HG02571 (cell line): ENCODE results near the gene RPA1.
"Not testable (repeated sequence)": the region's sequence is repeated elsewhere in the genome, so short reads cannot be mapped to it uniquely, and the experiment has no call there.

Source experiments
- ATAC-seq: cut with Tn5 transposase; IDR thresholded peaks from one replicate; pipeline ENCODE4 v1.9.1; 2021; ENCODE audit warnings: mild to moderate bottlenecking, moderate library complexity; ENCODE audit not compliant: unreplicated experiment

The RPA1 gene

DNA sequence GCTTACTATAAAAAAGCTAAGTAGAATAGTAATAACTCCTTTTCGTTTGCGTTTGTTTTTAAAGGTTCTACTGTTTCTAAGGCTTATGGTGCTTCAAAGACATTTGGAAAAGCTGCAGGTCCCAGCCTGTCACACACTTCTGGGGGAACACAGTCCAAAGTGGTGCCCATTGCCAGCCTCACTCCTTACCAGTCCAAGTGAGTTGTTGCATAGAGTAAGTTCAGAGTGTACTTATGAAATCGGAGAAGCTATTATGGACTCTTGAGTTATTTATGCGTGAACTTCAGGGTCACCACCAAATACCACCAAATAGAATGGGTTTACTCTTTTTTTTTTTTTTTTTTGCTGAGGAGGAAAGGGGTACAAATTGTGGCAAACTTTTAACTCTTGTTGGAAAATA lies 45.8 kb downstream of the RPA1 start:
- ATAC-seq, result no peak

DNA sequence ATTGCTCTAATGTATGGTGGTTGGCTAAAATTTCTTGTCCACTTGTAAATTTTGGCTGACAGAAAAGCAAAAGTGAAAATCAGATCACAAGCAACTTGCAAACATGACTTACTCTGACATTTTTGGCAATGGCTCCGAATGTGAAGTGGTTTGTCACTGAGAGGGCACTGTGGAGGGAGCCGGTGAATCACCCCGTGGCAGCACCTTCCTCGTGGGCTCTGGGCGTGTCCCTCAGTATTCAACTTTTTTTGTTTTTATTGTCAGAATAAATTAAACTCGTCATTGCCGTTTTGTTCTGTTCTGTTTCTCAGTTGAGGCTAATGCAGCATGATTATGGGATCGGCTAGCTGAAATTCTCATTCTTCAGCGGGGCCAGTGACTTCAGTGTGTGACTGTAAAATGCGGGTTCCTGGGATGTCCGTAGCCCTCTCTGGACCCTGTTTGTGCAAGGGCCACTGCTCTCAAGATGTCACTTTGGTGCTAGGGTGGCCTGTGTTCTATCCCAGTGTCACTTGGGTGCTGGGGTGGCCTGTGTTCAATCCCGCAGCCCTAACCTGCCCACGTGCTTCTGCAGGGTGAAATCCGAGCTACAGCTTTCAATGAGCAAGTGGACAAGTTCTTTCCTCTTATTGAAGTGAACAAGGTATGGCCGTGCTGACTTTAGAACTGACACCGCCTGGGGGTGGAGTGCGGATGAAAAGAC lies 48.8 kb downstream of the RPA1 start:
- ATAC-seq, result no peak

DNA sequence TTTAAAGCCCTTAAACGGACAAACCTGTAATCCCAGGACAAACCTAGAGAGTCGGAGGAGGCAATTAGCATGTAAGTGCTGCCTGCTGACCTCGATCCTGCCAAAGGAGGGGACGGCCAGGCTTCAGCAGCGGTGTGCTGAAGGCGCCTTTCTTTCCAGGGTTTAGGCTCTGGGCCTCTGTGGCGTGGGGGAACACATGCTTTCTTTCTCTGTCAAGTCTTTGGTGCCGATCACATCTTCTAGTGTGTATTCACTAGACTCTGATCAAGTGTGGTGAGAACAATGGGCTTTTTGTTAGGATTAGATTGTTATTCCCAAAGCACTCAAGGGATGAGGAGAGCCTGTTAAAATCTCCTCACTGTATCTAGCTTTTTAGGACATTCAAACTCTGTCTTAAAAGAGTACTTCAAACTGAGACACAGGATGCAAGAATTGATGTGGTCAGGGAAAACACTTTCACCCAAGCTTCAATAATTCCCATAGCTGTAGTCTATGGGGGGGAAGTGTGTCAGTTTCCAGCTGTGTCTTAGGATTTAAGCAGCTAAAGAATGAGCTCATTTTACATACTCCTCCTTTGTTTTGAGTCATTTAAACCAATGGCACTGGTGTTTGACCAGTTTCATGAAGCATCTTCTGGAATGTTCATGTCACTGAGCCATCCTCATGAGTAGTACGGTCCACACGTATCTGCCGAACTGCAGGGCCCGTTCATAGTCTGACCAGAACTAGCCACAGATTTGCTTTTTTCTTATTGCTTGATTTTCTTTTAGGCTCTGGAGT lies 51.2 kb downstream of the RPA1 start:
- ATAC-seq, result no peak

DNA sequence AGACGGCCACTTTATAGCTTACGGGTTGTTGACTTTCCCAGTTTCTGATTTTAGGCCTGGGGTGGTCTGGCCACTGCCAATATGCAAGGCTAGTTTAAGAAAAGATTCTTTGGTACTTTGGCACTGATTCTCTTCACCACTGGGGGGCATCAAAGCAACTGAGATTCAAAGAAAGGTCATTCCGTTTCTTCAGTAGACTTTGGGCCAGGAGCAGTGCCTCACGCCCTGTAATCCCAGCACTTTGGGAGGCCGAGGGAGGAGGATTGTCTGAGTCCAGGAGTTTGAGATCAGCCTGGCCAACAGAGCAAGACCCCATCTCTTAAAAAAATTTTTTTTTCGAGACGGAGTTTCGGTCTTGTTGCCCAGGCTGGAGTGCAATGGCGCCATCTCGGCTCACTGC lies 53.0 kb downstream of the RPA1 start:
- ATAC-seq, result no peak

DNA sequence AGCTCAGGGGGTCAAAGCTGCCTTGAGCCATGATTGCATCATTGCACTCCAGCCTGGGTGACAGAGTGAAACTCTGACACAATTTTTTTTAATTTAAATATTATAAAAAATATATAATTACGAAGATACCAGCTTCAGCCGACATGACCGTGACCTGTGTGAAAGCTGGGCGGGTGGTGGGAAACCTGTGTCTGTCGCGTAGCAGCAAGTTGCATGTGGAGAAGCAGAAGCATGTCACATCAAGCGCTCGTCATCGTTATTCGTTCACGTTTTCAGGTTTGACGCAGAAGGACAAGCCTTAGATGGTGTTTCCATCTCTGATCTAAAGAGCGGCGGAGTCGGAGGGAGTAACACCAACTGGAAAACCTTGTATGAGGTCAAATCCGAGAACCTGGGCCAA lies 53.7 kb downstream of the RPA1 start:
- ATAC-seq, result no peak

DNA sequence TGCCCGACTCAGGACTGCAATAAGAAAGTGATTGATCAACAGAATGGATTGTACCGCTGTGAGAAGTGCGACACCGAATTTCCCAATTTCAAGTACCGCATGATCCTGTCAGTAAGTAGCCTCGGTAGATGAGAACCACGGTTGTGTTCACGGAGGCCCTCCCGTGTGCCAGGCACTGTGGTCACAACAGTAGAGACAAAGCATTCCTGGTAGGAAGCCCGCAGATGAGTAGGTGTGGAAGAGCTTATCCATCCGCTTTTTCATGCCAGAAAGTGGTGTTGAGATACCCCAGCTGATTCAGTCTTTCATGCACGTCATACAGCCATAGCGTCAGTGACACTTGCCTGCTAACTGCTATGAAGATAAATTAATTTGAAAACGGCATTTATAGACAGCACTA lies 58.9 kb downstream of the RPA1 start:
- no peak for ATAC-seq

DNA sequence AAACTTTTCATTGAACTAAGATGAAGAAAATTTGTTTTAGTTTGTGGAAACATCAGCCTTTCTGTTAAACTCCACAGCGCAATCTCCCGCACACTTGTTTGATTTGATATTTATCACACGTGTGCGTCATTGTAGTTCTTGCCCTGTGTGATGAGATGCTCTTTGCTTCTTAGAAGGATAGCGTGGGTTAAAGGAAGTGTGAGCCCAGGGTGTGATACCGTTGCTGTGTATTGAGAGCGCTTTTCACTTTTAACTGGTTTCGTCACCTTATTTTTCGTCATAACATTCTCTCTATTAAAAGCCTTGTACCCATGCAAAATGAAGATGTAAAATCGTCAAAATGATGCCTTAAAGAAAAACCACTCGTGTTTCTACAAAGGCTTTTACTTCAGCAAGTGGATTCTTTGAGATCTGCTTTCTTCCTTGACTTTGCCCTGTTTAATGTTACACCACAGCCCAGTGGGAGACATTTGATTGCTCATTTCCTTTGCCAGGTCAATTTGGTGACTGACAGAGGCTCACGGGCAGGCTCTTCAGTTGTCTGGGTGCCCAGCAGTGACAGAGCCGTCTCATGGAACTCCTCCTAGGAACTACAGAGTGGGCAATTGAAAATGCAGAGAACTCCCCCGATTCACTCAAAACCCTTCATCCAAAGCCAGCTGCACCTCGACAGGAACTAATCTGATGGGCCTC lies 61.1 kb downstream of the RPA1 start:
- ATAC-seq, result no peak

DNA sequence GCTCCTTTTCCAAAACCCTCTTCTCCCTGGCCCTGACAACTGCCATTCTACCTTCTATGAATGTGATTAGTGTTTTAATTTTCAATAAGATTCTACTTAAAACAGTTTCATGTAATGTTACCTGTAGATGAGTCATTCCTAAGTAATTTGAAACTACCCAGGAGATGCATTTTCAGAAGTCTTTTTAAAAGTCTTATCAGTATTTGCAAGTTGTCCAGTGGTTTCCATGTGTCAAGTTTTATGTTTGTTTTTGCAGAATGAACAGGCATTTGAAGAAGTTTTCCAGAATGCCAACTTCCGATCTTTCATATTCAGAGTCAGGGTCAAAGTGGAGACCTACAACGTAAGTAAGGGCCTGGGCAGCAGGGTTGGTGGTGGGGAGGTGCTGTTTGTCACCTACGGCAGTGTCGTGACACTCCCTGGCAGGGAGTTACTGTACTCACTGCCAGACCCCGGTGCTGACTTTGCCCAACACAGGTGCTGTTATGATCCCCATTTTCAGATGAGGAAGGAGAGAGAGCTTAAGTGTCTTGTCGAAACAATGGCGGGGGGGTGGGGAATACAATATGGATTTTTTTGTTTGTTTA lies 65.0 kb downstream of the RPA1 start:
- ATAC-seq, result no peak

DNA sequence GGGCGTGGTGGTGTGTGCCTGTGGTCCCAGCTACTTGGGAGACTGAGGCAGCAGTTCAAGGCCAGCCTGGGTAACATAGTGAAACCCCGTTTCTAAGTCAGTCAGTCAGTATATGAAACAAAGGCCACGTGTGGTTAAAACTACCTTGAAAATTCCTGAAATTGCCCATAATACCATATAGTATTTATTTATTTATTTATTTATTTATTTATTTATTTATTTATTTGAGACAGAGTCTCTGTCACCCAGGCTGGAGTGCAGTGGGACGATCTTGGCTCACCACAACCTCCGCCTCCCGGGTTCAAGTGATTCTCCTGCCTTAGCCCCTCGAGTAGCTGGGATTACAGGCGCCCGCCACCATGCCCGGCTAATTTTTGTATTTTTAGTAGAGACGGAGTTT lies 65.7 kb downstream of the RPA1 start:
- not testable (repeated sequence) for ATAC-seq

DNA sequence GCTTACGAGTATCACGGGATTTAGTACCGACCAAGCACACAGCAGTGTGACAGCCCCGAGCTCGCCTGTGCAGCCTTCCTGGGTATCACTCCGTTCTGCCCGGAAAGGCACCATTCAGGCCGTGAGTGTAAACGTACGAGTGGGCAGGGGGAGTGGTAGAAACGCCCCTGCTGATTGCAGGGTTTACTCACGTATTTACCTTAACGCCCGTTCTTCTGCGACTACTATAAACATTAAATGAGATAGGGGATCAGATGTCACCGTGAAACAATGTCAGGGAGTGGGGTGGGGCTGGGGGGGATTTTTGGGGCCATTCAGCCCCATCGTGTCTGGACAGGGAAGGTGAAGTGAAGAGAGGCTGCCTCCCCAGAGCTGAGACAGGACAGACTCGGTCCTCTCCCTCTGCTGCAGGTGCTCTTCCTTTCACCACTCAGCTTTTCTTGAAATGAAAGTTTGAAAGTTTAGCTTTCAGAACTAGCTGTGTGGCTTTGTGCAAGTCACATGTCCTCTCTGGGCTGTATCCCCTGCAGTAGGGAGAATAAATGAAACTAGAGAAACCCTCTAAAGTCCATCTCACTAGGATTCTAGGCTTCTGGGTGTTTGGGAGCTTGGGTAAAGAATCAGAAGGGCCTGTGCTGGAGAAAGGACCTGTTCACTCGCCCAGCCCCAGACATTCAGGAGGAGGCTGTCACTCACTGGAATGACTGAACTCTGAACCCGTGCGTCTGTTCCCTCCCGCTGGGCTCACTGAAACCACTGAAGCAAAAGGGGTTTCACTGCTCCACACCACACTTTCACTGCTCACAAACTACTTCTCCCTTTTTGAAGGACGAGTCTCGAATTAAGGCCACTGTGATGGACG lies 66.7 kb downstream of the RPA1 start:
- ATAC-seq, result no peak

DNA sequence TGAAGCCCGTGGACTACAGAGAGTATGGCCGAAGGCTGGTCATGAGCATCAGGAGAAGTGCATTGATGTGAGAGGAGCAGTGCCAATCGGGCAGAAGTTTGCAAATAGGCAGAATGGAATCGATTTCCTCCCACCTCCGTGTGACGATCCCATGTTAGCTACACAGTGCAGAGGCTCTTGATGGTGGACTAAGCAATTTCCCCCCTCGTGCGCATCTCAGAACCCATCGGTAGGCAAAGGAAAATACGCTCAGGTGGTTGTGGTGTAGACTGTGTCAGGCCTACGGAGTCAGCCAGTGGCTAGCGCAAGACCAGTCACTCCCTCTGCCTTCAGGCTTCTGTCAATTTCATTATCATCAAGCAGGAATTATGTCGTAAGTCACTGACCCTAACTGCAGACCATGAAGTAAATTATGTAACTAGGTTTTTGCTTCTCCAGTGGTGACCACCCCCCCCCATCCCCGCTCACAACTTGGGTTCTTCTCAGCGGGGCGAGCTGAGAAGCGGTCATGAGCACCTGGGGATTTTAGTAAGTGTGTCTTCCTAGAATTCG lies 67.4 kb downstream of the RPA1 start:
- no peak for ATAC-seq

DNA sequence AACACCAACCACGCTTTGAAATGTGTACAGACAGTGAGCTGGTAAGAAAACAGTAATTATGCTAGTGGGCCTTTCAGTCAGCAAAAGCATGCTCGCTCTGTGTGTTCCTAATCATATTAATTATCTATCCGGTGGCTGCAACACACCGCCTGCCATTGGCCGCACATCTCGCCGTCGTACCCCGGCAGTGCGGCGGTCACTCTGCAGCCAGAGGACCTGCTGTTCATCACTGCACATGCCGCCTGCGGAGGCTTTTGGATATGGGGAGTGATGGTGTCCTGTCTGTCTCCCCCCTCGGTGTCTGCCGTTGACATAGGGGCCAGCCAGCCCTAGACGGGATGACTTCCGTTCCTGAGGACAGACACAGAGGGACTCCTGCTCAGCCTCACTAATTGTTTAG lies 68.5 kb downstream of the RPA1 start:
- ATAC-seq, result no peak

DNA sequence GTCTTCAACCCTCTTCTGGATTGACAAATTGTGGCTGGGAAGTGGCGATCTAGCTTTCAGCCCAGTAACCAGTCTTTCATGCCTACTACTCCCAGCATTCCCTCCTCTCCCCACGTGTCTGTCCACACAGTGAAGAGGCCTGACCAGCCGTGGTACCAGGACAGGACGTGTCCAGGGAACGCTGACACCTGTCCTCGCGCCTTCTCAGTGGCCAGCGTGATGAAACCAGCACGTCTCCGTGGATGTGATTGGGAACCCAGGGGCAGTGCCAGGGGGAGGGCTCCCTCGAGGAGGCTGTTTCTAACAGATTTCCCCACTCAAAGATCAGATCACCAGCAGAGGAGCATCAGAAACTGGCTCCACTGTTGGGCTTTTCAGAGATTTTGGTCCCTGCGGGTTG lies 69.1 kb downstream of the RPA1 start:
- no peak for ATAC-seq

DNA sequence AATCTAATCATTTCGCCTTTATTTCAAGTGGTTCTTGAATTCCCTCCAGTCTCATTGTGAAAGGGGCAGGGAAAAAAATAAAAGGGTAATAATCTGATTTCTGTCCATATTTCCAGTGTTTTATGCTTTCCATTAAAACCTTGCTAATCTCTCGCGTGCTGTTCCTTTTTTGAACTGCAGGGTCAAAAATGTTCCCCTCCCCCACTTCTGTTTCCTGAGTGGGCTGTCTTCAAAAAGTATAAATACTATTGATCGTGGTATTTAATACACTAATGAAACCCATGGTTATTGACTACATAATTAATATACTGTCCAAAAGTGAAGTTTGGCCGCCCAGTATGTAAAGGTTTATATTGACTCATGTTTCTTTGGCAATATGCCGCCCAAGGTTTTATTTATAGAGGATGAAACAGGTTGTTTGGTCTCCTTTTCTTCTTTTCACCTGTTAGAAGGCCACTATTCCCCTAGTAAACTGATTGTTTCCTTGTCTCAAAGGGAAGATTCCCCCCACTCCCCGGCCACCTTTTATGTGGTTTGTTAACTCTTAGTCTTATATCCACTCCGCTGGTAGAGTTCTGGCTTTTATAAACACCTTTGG lies 69.7 kb downstream of the RPA1 start:
- no peak for ATAC-seq

DNA sequence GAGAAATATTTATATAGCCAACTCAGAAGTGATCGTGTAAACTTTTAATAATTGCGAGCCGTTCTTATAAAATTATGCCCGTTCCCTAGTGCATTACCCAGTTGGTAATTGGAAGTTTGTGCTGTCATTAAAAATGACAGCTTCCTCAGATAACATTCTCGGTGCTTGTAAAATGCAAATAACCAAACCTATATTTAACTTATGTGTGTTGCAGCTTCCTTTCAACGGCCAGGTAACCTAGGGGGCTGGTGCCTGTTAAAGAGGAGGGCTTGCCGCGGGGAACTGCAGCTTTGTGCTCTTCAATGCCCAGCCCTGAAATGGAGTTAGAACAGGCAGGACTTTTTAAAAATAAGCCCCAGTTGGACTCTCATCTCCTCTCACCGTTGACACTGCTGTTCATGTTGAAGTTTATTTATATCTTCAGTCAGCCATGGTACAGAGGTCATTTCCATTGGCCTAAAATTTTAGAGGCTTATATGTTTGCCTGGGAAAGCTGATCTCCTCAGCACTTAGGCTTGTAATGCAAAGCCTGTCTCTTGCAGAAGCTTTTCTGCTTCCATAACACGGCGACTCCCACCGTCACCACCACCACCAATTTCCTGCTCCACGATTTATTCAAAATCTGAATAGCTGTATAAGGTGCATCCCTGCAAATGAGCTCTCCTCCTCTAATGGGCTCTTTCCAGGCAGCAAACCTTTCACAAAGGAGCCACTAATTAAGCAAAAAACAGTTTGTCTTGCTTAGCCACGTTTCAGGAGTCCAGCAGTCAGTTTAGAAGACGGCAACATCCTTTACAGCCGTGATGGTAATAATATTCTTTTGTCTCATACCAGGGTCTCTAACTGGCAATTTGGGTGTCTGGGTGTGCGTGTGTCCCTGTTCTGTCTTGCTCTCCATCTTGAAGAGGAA lies 74.7 kb downstream of the RPA1 start:
- no peak for ATAC-seq

DNA sequence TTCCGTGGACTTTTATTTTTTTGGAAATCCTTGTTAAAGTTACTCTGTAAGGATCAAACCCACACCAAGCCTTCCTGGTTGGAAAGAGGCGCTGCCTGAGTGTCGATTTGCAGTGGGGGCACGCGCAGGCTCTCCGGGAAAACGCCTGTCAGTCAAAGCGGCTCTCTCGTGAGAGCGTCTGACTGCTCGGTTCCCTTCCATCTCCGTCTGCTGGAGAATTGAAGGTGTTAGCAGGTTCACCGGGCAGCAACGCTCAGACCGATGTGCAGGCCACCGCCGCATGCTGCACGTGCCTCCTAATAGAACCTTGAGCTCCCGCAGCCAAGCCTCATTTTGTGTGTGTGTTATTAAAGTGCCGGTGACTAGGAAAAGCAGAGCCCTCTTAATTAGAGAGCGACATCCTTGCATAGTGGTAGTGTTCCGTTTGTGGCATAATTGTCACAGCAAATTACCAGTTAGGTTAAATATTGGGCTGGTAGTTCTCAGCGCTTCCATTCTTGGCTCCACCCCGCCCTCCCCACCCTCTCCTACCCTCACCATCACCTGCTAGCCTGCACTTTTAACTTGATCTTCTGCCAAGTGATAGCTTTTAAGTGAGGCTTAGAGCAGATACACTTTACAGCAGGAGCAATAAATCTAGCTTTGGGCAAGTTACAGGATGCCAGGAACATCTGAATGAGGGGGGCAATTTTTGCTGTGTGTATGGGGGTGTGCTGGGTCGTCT lies 75.5 kb downstream of the RPA1 start:
- no peak for ATAC-seq

DNA sequence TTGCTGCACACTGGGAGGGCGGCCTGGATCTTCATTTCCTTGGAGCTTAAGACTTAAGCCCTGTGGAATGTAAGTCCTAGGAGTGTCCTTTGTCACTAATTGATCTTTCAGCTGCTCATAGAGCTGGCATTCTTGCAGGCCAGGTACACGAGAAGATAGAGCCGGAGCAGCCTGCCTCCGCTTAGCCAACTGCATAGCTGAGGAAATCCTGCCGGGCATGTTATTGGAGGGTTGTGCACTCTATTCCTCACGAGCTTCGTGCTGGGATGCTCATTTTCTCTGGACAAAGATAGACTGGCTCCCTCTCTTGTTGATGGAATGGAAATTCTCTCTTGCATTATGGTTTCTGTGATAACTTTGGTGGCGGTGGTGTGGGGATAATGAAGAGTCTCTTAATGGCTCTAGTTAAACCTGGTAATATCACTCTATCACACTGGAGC lies 76.9 kb downstream of the RPA1 start:
- no peak for ATAC-seq

DNA sequence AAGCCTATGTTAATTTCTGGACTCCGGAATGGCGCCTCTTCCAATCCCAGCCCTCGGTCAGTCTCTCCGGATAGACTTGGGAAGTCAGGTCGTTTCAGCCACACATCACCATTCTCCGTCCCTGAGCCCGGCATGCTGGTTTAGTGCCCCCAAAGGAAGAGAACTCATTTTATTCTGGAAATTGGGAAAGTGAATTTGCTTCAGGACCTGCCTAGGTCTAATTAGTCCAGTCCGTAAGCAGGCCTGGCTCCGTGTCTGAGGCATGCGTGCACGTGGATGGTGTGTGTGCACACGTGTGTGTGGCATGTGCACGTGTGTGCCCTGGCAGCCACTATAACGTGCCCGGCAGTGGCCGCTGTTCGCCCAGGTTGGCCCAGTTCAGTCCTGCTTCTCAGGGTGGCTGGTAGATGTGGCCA lies 77.4 kb downstream of the RPA1 start:
- ATAC-seq, result no peak
